Measurements from ENCODE around the gene CYTL1.
"Not testable (repeated sequence)": the region's sequence is repeated elsewhere in the genome, so short reads cannot be mapped to it uniquely, and the experiment has no call there.

CYTL1 gene

DNA sequence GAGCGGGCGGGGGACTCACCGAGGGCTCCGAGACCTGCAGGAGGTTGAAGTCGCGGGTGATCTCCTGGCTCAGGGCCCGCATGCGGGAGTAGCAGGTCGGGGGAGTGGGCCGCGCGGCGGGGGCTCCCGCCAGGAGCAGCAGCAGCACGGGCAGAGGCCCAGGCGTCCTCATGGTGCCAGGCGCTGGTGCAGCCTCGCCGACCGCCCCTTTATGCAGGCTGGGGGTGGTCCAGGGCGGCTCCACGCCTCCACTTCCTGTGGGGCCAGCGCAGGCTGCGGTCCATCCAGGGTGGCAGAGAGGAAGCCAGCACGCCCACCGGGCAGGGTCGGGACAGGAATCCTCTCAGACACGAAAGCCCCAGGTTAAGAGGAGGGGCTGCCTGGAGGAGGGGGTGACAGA, at the start of gene CYTL1:
Gene CYTL1 (minus strand): TSS at position 185 of the 400 bp plus-strand sequence. CDS start 13 bp downstream, at position 172.
- DNase-seq (ENCODE audit: low spot score in 2 of 2) (no peak), ATAC-seq (ENCODE audit: low read depth) (no peak)
- no peaks in the 10 kb centered on the region for H3K4me1 Mint-ChIP-seq
- no peak within 1 kb of the TSS for H3K27ac Mint-ChIP-seq
- H3K4me3 Mint-ChIP-seq = no peak within 1 kb of the TSS
- peaks cover 8% of the 10 kb centered on the region for H3K27me3 Mint-ChIP-seq
- peaks cover 2% of the 10 kb centered on the region for H3K9me3 Mint-ChIP-seq
- H3K36me3 Mint-ChIP-seq = no peaks in the 10 kb centered on the region

DNA sequence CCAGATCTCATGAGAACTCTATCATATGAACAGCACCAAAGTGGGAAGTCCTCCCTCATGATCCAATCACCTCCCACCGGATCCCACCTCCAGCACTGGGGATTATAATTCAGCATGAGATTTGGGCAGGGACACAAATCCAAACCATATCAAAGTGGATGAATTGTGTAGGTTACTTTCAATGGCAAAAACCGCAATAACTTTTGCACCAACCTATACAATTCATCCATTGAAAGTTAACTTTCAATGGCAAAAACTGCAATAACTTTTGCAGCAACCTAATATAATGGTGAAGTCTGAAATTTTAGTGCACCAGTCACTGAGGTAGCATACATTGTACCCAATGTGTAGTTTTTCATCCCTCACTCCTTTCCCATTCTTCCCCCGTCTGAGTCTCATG, 48.6 kb upstream of the CYTL1 start:
- Mint-ChIP-seq H3K36me3 (no peaks in the 10 kb centered on the region), H3K27ac (no peak overlapping the region), H3K4me1 (no peaks in the 10 kb centered on the region), H3K9me3 (peaks cover 3% of the 10 kb centered on the region), H3K27me3 (peaks cover 5% of the 10 kb centered on the region), H3K4me3 (no peak overlapping the region)
- ATAC-seq (ENCODE audit: low read depth) (no peak), DNase-seq (ENCODE audit: low spot score in 2 of 2) (no peak)

DNA sequence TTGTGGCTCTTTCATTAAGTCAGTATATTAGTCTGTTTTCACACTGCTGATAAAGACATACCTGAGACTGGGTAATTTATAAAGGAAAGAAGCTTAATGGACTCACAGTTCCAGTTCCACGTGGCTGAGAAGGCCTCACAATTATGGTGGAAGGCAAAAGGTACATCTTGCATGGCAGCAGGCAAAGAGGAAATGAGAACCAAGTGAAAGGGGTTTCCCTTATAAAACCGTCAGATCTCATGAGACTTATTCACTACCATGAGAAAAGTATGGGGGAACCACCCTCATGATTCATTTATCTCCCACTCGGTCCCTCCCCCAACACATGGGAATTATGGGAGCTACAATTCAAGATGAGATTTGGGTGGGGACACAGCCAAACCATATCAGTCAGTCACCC, 47.7 kb upstream of the CYTL1 start:
- not testable (repeated sequence) for ATAC-seq (ENCODE audit: low read depth); H3K36me3 Mint-ChIP-seq; H3K27ac Mint-ChIP-seq; DNase-seq (ENCODE audit: low spot score in 2 of 2); H3K9me3 Mint-ChIP-seq; H3K4me3 Mint-ChIP-seq; H3K4me1 Mint-ChIP-seq; H3K27me3 Mint-ChIP-seq

DNA sequence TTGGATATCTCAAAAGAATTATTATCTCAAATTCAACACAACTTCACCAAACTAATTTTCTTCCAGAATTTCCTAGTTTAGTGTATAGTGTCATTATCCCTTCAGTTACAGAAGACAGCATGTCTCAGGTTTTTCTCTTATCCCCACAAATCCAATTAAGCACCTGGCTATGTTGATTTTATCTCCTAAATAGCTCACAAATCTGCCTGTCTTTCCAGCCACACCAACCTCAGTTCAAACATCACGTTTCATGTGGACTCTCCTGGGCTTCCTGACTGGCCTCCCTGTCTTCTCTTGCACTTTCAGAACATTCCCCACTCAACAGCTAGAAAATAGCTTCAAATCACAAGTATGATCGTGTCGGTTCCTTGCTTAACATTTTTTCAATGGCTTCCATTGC, 46.8 kb upstream of the CYTL1 start:
- DNase-seq (ENCODE audit: low spot score in 2 of 2) (no peak), ATAC-seq (ENCODE audit: low read depth) (no peak)
- Mint-ChIP-seq H3K27ac (no peak overlapping the region), H3K4me3 (no peak overlapping the region), H3K4me1 (no peaks in the 10 kb centered on the region), H3K36me3 (no peaks in the 10 kb centered on the region), H3K27me3 (peaks cover 8% of the 10 kb centered on the region), H3K9me3 (peaks cover 7% of the 10 kb centered on the region)

- no peaks in the 10 kb centered on the region for H3K36me3 Mint-ChIP-seq
- DNase-seq (ENCODE audit: low spot score in 2 of 2) (no peak), ATAC-seq (ENCODE audit: low read depth) (no peak)
- H3K4me1 Mint-ChIP-seq = peaks cover 3% of the 10 kb centered on the region
- H3K9me3 Mint-ChIP-seq = peaks cover 1% of the 10 kb centered on the region
- H3K4me3 Mint-ChIP-seq = no peak overlapping the region
- peaks cover 12% of the 10 kb centered on the region for H3K27me3 Mint-ChIP-seq
- no peak overlapping the region for H3K27ac Mint-ChIP-seq
These were observed 36.2 kb upstream of the CYTL1 start for GRCh38 chr4:5055411-5055810.

DNA sequence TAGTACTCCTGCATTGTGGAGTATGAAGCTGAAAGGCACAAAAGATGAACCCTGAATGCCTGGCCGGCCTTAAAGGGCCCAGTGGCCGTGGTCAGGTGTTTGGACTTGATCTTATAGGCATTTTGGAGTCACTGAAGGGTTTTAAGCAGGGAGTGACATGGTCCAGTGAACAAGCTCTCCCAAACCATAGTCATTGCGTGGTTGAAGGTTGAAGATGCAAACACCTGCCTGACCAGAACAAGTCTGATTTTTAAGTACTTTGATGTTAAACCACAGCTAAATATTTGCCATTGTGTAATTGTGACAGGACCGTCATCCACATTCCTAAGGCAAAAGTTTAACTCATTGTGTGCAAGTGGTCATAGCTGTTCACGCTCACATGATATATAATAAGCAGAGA, 35.3 kb upstream of the CYTL1 start:
- ATAC-seq (ENCODE audit: low read depth) (no peak), DNase-seq (ENCODE audit: low spot score in 2 of 2) (no peak)
- Mint-ChIP-seq H3K27ac (no peak overlapping the region), H3K9me3 (no peaks in the 10 kb centered on the region), H3K4me1 (peaks cover 5% of the 10 kb centered on the region), H3K4me3 (no peak overlapping the region), H3K36me3 (no peaks in the 10 kb centered on the region), H3K27me3 (peaks cover 12% of the 10 kb centered on the region)

DNA sequence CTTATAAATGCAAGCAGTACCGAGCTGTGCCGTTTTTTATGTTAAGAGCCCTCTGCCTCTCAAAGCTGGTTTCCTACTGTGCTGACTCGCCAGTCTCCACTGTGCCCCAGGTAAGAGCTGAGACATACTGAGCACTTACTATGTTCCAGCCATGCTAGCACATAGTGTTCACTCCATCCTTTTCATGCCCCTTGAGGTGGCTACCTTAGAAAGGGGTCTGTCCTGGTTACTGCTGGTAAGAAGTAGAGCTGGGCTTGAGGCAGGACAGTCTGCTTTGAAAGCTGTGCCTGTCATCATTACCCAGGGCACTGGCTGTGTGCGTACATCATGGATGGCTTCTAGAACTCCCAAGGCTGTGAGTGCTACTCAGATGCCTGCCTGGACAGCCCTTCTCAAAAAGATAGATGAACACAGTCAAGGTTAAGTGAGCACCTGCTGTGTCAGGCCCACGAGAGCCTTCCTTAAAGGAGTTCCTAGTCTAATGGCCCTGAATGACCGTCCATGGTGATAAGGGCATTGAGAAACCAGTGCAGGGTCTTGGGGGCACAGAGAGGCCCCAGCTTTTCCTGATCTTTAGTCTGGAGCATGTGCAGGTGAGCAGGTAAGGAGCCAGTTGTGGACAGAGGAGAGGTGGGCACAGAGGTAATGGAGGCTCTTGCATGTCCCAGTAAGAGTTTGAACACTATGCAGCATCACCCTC, 33.6 kb upstream of the CYTL1 start:
- ATAC-seq (ENCODE audit: low read depth) (no peak), DNase-seq (ENCODE audit: low spot score in 2 of 2) (no peak)
- peaks cover 16% of the 10 kb centered on the region for H3K27me3 Mint-ChIP-seq
- H3K4me3 Mint-ChIP-seq = no peak overlapping the region
- no peak overlapping the region for H3K27ac Mint-ChIP-seq
- H3K4me1 Mint-ChIP-seq = peaks cover 5% of the 10 kb centered on the region
- H3K9me3 Mint-ChIP-seq = no peaks in the 10 kb centered on the region
- no peaks in the 10 kb centered on the region for H3K36me3 Mint-ChIP-seq

GRCh38 chr4:5052204-5052702, 33.0 kb upstream of the CYTL1 start:
- peaks cover 5% of the 10 kb centered on the region for H3K4me1 Mint-ChIP-seq
- no peaks in the 10 kb centered on the region for H3K9me3 Mint-ChIP-seq
- peaks cover 19% of the 10 kb centered on the region for H3K27me3 Mint-ChIP-seq
- ATAC-seq (ENCODE audit: low read depth) = no peak
- H3K4me3 Mint-ChIP-seq = no peak overlapping the region
- H3K36me3 Mint-ChIP-seq = no peaks in the 10 kb centered on the region
- no peak overlapping the region for H3K27ac Mint-ChIP-seq
- DNase-seq (ENCODE audit: low spot score in 2 of 2) = no peak

GRCh38 chr4:5051278-5052203, 32.3 kb upstream of the CYTL1 start, which contains the start of gene STK32B:
TSS of gene STK32B (plus strand) at chr4:5051480.
- Mint-ChIP-seq H3K36me3 (no peaks in the 10 kb centered on the region), H3K27me3 (peaks cover 21% of the 10 kb centered on the region), H3K4me1 (peaks cover 5% of the 10 kb centered on the region), H3K27ac (no peak within 1 kb of the TSS), H3K4me3 (peak within 1 kb of the TSS; percentile 68), H3K9me3 (peaks cover 2% of the 10 kb centered on the region)
- ATAC-seq (ENCODE audit: low read depth) = no peak
- DNase-seq (ENCODE audit: low spot score in 2 of 2) = no peak

DNA sequence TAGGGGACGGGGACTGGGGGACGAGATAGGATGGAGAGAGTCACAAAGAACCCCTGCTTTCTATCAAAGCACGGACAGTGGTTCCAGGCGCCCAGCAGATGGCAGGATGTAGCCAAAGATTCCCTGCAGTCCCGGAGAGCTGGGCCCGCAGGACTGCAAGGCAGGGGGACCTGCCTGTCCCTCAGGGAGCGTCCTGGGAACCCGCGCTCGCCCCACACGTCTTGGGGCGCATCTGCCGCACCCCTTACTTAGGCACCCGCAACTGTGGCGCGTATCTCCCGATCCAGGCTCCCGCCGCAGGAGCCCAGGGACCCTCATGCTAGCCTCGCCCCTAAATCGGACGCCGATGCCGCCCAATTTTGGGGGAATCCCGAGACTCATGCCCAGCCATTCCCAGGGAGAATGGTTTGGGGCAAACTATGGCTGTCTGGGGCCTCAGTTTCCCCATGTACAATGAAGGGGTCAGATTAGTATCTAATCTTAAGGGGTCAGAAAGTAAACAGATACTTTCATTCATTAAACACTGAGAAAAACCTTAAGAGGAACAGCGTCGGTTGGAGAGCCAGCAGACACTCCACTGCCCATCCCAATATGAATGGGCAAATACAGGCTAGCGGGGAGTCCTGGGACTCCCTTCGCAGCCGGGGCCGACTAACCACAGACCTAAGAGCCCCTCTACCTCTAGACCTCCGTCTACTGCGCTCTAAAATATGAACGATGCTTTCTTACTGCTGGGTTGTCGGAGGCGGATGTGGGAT, 31.4 kb upstream of the CYTL1 start:
- Mint-ChIP-seq H3K4me3 (peak overlapping the region; percentile 68), H3K4me1 (peaks cover 5% of the 10 kb centered on the region), H3K27ac (no peak overlapping the region), H3K36me3 (no peaks in the 10 kb centered on the region), H3K27me3 (peaks cover 21% of the 10 kb centered on the region), H3K9me3 (peaks cover 4% of the 10 kb centered on the region)
- no peak for DNase-seq (ENCODE audit: low spot score in 2 of 2)
- no peak for ATAC-seq (ENCODE audit: low read depth)

DNA sequence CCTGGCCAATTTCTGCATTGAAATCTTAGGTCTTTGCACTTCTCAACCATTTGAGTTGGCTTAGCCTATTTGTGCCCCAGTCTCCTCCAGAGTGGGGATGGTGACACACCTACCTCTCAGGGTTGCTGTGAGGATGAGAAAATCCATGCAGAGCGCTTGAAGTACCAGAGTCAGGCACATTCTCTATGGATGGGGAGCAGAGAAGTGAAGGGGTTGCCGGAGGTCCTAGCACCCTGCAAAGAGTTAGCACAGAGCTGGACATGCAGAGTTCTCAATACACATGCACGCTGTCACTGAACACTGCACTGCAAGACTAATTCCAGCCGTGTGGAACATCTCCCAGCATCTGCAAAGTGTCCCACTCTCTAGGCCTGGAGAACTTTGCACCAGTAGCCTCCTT, 29.5 kb upstream of the CYTL1 start:
- peaks cover 12% of the 10 kb centered on the region for H3K4me1 Mint-ChIP-seq
- ATAC-seq (ENCODE audit: low read depth) (no peak), DNase-seq (ENCODE audit: low spot score in 2 of 2) (no peak)
- peaks cover 4% of the 10 kb centered on the region for H3K9me3 Mint-ChIP-seq
- peaks cover 28% of the 10 kb centered on the region for H3K27me3 Mint-ChIP-seq
- H3K27ac Mint-ChIP-seq = no peak overlapping the region
- H3K36me3 Mint-ChIP-seq = no peaks in the 10 kb centered on the region
- H3K4me3 Mint-ChIP-seq = no peak overlapping the region

DNA sequence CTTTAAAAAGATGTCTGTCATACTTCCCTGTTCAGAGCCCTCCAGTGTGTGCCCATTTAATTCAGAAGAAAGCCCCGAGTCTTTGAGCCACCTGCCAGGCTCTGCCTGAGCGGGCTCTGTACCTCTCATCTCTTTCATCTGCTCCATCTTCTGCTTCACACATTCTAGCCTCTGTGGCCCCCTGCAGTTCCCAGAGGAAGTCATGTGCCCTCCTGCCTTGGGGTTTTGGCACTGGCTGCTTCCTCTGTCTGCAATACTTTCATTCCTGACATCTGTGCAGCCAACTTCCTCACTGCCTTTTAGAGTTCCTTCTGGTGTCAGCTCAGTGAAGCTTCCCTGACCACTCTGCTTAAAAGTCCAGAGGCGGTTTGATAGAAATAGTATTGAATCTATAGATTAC, 25.8 kb upstream of the CYTL1 start:
- no peaks in the 10 kb centered on the region for H3K36me3 Mint-ChIP-seq
- peaks cover 8% of the 10 kb centered on the region for H3K4me1 Mint-ChIP-seq
- no peak for DNase-seq (ENCODE audit: low spot score in 2 of 2)
- no peak for ATAC-seq (ENCODE audit: low read depth)
- H3K27ac Mint-ChIP-seq = no peak overlapping the region
- peaks cover 23% of the 10 kb centered on the region for H3K27me3 Mint-ChIP-seq
- H3K4me3 Mint-ChIP-seq = no peak overlapping the region
- peaks cover 4% of the 10 kb centered on the region for H3K9me3 Mint-ChIP-seq

GRCh38 chr4:5044341-5044740, 25.1 kb upstream of the CYTL1 start:
- ATAC-seq (ENCODE audit: low read depth) = no peak
- no peaks in the 10 kb centered on the region for H3K36me3 Mint-ChIP-seq
- peaks cover 4% of the 10 kb centered on the region for H3K9me3 Mint-ChIP-seq
- peaks cover 27% of the 10 kb centered on the region for H3K27me3 Mint-ChIP-seq
- no peak for DNase-seq (ENCODE audit: low spot score in 2 of 2)
- H3K27ac Mint-ChIP-seq = no peak overlapping the region
- H3K4me1 Mint-ChIP-seq = peaks cover 8% of the 10 kb centered on the region
- H3K4me3 Mint-ChIP-seq = no peak overlapping the region

DNA sequence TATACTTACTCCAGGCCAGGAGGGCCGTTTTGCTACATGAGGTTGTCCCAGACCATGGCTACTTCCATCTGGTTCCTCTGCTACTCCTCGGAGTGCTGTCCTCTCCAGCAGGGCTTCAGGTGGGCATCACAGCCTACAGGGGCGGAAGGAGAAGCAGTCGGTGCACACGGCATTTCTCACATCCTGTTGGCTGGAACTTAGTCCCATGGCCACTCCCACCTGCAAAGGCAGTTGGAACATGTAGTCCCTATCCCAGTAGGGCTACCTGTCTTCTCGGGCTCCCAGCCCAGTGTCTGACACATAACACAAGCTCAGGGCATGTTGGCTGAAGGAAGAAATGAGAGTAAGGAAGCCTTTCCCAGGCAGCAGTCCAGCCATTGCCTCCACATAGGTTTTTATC, 24.3 kb upstream of the CYTL1 start:
- Mint-ChIP-seq H3K4me1 (peaks cover 8% of the 10 kb centered on the region), H3K4me3 (no peak overlapping the region), H3K27me3 (peaks cover 23% of the 10 kb centered on the region), H3K9me3 (peaks cover 4% of the 10 kb centered on the region), H3K27ac (no peak overlapping the region), H3K36me3 (no peaks in the 10 kb centered on the region)
- no peak for ATAC-seq (ENCODE audit: low read depth)
- DNase-seq (ENCODE audit: low spot score in 2 of 2) = no peak
